NCI-H2081 treated with DMSO at 0.1 percent for 48 hours (cell line): ENCODE data around the gene FAM110D.

Experiments used
- DNase-seq: peaks from one replicate; lab custom pipeline; 2025; lab: John Stamatoyannopoulos, UW

The FAM110D gene

DNA sequence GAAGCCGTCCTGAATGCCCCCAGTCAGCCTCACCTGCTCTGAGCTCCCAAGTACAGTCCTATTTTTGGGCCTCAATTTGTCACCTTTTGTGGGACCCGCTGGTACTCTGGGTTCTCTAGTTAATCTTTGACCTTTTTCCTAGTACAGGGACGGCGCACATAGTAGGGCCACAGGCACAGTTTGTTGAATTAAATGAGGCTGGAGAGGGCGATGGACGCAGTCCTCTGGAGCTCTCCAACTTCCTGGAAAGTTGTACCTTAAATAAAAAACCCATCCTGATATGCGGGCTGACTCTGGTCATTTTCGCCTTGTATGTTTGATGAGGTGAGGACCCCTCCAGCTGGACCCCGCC lies 4.8 kb downstream of the FAM110D start:
- no peak for DNase-seq

- DNase-seq = no peak
These were observed 5.4 kb downstream of the FAM110D start for GRCh38 chr1:26164036-26164860.

DNA sequence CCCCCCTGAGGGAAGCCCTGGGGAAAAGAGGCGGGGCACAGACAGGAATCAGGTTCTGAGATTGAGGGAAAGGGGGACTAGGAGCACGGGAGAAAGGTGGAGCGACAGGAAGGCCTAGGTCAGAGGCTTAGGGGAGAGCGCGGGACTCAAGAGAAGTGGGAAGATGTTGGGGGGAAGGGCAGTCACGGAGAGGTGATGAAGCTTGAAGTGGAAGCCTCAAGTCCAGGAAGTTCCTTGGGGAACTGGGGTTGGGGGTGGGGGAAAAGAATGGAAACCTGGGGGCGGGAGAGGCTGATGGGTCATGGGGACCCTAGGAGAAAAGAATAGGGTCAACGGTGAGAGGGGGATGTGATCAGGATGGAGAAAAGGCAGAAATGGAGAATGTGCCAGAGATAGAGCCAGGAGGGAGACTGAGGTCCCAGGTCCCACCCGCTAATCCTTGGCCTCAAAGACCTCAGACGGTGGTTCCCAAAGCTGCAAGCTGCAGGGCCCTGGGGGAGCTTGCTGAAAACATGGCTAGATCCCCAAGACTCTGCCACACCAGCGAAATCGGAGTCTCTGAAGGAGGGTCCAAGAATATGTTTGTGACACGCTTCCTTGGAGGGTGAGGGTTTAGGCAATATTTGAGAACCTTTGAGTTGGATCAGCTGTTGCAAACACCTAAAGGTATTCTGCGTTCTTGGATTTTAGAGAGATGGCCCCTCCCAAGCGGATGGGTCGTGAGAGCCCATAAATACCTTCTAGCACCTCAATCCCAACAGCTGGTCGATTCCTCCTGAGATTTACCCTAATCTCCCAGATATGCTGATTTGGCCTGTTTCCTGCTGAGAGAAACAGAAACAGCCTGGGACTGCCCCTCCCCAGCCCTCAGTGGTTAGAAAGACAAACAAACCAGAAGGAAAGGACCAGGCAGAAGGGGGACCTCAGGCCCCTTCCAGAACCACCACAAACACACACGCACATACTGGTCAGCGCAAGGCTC lies 6.3 kb downstream of the FAM110D start:
- no peak for DNase-seq

GRCh38 chr1:26166719-26167281 lies 7.9 kb downstream of the FAM110D start:
- DNase-seq = no peak

DNA sequence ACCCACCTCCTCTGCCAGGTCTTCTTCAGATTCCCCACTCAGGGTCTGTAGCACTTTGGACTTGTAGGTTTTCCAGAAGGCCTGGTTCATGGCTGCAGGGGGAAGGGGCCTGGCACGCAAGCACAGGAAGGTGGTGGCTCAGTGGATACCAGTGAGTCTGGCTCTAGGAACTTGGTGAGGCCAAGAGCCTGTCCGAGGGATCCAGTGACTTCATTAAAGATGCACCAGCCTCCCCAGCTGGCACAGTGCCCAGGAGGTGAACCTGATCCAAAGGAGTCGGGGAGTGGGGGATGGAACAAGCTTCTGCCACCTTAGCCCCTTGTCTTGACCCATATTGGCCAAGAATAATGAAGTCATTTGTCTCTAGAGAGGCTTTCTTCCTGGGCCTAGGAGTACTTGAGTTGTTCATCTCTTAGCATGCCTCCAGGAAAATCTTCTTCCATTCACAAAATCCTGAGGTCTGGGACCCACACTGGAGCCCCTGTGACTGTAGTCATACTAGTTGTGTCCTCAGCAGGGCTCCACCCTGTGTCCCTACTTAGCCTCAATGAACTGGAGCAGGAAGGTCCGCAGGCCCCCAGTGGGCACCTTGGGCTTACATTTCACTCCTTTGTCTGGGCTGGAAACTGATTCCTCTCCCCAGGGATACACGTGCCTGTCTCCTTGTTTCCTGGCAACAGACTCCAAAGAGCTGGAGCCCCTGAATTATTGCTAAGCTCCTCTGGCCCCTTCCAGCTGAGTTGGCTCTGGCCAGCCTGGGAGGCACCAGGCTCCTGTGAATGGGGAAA lies 9.7 kb downstream of the FAM110D start, which contains the start of gene C1orf232:
Gene C1orf232, minus strand, starts transcription at position 554 of the 788 bp plus-strand sequence. Its CDS starts 464 bp downstream, at position 90.
- DNase-seq = no peak

GRCh38 chr1:26169198-26169554 lies 10.3 kb downstream of the FAM110D start:
- no peak for DNase-seq

DNA sequence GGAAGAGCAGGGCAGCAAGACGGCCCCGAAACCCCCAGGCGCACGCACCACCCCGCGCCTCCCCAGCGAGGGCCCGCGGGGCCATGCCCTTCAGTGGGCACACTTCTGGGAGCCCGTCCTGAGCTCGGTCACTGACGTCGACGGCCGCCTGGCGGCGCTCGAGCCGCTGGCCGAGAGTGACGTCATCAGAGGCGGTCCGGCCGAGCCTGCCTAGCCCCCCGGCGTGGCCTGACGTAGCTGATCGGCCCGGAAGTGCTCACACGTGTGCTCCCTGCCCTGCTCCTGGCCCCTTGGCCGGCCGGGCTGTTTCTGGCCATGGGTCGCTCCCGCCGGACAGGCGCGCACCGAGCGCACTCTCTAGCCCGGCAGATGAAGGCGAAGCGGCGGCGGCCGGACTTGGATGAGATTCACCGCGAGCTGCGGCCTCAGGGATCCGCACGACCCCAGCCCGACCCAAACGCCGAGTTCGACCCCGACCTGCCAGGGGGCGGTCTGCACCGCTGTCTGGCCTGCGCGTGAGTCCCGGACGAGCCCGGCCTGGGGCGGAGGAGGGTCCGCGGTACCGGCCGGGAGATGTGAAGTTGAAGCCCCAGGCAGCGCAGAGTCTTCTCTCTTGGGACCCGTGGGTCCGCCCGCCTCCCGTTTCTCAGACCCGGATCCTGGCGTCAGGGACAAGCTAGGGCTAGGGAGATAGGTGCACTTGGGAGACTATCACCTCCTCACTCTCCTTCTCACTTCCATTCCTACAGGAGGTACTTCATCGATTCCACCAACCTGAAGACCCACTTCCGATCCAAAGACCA lies 11.0 kb downstream of the FAM110D start, which contains the start of gene ZNF593:
Gene ZNF593, plus strand, starts transcription at position 240 of the 803 bp plus-strand sequence. Its CDS starts 76 bp downstream, at position 316.
- no peak for DNase-seq

DNA sequence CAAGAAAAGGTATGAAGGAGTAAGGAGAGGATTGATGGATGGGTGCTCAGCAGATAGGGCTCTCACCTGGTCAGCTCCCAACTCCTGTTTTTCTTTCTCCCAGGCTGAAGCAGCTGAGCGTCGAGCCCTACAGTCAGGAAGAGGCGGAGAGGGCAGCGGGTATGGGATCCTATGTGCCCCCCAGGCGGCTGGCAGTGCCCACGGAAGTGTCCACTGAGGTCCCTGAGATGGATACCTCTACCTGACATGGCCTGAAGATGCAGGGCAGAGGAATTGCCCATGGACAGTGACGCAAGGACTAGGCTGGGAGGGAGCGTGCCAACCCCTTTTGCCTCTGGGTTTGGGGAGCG lies 11.6 kb downstream of the FAM110D start:
- no peak for DNase-seq

DNA sequence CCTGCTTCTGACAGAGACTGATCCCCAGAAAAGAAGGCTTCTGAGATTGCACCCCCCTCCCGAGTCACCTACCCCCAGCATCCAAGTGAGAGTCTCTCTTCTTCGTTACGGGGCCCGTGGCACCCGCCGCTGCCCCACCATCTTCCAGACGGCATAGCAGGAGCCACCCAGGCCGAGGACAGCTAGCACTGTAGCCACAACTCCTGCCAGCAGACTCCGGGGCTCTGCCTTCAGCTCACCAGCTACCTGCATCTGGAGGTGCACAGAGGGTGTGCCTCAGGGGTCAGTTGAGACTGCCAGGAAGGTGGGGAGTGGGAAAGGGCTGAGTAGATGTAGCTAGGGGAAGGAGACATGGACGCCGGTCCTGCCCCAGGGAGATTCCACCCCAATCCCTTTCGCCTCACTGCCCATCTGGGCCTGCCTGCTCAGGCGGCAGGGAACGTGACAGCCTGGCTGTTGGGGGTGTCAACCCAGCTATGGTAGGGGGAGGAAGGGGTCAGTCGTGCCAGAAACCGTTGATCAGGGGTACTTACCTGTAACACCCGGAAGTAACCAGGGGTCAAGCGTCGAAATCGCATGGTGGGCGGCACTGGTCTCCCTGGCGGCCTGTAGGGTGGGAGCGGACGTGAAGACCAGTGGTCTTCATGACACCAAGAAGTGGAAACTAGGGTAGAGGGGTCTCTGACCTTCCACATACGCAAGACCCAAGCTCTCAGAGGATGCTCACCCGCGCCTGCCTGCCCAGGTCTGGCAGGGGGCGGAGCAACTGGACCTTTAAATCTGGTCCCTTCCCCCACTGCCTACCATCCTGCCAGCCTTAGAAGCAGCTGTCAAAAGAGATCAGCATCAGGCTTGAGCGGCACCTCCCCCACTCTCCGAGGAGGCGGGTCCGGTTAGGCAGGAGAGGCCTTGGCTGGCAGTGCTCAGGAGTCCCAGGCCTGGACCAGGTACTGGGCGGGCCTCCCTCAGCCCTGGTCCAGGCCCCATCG lies 12.5 kb downstream of the FAM110D start, which contains the start of gene ZNF593OS:
Gene ZNF593OS, minus strand, starts transcription at position 749 of the 989 bp plus-strand sequence. Its CDS starts 171 bp downstream, at position 578.
- DNase-seq = no peak

GRCh38 chr1:26175346-26175745 lies 16.5 kb downstream of the FAM110D start:
- DNase-seq = no peak

DNA sequence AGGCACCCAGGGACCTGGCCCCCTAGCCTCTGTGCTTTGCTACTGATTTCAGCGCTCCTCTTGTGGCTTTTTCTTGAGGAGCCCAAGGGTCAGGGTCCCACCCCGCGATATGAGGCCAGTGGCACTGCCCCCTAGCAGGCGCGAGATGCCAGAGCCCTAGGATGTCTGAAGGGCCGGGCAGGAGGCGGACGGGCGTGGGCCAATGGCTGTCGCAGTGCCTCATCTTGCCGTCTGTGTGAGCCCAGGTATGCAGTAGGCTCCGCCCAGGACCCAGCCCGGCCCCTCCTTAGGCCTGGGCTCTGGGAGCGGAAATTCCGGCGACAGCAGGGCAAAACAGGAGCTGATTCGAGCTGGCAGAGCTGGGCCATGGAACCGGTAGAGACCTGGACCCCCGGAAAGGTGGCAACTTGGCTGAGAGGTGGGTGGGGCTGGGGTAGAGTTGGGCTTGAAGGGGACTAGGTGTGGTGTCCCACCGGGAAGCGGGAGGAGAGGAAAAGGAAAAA lies 18.4 kb downstream of the FAM110D start, which contains the start of gene CNKSR1:
Gene CNKSR1, plus strand, starts transcription at position 310 of the 503 bp plus-strand sequence. Its CDS starts 57 bp downstream, at position 367.
- no peak for DNase-seq

GRCh38 chr1:26180010-26180506 lies 21.2 kb downstream of the FAM110D start:
- DNase-seq = no peak

GRCh38 chr1:26181586-26182382 lies 22.9 kb downstream of the FAM110D start:
- DNase-seq = no peak

GRCh38 chr1:26182383-26182696 lies 23.5 kb downstream of the FAM110D start:
- no peak for DNase-seq

DNA sequence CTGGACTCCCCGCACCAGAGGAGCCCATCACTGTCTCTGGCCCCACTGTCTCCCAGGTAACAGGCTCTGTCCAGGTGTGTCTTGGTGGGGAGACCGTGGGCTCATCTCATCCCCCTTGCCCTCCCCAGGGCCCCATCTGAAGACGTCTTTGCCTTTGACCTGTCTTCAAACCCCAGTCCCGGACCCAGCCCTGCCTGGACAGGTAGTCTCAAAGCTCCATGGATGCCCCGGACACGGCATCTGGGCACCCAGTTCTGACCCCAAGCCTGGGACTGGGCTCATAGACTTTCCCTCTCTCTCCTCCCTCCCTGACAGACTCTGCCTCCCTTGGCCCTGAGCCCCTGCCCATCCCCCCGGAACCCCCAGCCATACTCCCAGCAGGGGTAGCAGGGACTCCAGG lies 25.2 kb downstream of the FAM110D start:
- DNase-seq = no peak

- no peak for DNase-seq
These were observed 26.0 kb downstream of the FAM110D start for GRCh38 chr1:26184883-26185282.

- no peak for DNase-seq
These were observed 29.0 kb downstream of the FAM110D start for GRCh38 chr1:26187882-26188281.

- DNase-seq = no peak
These were observed 29.6 kb downstream of the FAM110D start for GRCh38 chr1:26188477-26188876.
